NCI-H2196 (cell line): ENCODE data around the gene CELF5.

Experiments
- DNase-seq: peaks from one replicate; lab custom pipeline; 2025; ENCODE audit not compliant: unreplicated experiment; lab: John Stamatoyannopoulos, UW

Gene CELF5

GRCh38 chr19:3224346-3225168, at the start of gene CELF5:
Gene CELF5 (plus strand): TSS chr19:3224661. CDS start chr19:3224740, 79 bp downstream.
- peak; percentile 79 for DNase-seq

- peak; percentile 62 for DNase-seq
Observed at GRCh38 chr19:3175781-3176714, 48.4 kb upstream of the CELF5 start.

DNA sequence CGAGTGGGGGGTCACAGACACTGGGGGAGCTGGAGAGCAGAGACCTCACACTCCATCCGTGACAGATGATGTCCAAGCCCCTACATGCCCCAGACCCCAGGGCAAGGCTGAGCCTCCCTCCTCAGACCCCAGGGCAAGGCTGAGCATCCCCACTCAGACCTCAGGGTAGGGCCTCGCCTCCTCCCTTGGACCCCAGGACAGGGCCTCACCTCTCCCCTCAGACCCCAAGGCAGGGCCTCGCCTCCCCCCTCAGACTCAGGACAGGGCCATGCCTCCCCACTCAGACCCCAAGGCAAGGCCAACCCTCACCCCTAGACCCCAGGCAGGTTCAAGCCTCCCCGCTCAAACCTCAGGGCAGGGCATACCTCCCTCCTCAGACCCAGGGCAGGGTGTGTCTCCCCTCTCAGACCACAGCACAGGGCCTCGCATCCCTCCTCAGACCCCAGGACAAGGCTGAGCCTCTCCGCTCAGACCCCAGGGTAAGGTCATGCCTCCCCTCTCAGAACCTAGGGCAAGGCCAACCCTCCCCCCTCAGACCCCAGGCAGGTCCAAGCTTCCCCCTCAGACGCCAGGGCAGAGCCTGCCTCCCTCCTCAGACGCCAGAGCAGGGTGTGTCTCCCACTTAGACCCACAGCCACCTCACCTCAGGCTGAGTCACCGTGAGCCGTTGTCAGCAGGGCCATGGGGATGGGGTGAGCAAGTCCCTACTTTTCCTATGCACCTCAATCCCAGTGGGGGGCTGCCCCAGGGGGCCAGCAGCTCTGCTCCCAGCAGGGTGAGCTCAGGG, 47.6 kb upstream of the CELF5 start:
- no peak for DNase-seq

DNA sequence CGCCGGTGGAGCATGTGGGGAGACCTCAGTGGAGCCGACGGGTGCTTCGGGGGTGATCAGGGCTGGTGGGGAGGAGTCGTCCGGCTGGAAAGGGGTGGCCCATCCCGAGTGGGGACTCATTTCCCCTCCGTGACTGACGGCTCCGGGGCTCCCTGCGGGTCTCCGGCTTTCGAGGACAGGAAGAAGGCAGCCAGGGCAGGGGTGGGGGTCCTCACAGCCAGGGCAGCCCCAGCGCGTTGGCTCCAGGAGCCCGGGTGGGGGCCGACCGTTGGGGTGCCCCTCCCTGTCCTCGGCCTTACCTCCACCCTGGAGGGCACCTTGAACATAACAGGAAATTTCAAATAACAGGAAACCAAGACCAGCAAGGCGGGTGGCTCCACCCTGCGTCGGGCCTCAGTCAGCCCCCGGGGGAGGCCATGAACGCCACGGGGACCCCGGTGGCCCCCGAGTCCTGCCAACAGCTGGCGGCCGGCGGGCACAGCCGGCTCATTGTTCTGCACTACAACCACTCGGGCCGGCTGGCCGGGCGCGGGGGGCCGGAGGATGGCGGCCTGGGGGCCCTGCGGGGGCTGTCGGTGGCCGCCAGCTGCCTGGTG, 46.0 kb upstream of the CELF5 start, which contains the start of gene S1PR4:
TSS of gene S1PR4 (plus strand) at position 393 of the 596 bp plus-strand sequence. CDS start at position 417, 24 bp downstream.
- DNase-seq = no peak

DNA sequence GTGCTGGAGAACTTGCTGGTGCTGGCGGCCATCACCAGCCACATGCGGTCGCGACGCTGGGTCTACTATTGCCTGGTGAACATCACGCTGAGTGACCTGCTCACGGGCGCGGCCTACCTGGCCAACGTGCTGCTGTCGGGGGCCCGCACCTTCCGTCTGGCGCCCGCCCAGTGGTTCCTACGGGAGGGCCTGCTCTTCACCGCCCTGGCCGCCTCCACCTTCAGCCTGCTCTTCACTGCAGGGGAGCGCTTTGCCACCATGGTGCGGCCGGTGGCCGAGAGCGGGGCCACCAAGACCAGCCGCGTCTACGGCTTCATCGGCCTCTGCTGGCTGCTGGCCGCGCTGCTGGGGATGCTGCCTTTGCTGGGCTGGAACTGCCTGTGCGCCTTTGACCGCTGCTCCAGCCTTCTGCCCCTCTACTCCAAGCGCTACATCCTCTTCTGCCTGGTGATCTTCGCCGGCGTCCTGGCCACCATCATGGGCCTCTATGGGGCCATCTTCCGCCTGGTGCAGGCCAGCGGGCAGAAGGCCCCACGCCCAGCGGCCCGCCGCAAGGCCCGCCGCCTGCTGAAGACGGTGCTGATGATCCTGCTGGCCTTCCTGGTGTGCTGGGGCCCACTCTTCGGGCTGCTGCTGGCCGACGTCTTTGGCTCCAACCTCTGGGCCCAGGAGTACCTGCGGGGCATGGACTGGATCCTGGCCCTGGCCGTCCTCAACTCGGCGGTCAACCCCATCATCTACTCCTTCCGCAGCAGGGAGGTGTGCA, 45.3 kb upstream of the CELF5 start:
- no peak for DNase-seq

- no peak for DNase-seq
Observed at GRCh38 chr19:3179739-3180293, 44.6 kb upstream of the CELF5 start.

GRCh38 chr19:3183721-3184641, 40.5 kb upstream of the CELF5 start:
- no peak for DNase-seq

DNA sequence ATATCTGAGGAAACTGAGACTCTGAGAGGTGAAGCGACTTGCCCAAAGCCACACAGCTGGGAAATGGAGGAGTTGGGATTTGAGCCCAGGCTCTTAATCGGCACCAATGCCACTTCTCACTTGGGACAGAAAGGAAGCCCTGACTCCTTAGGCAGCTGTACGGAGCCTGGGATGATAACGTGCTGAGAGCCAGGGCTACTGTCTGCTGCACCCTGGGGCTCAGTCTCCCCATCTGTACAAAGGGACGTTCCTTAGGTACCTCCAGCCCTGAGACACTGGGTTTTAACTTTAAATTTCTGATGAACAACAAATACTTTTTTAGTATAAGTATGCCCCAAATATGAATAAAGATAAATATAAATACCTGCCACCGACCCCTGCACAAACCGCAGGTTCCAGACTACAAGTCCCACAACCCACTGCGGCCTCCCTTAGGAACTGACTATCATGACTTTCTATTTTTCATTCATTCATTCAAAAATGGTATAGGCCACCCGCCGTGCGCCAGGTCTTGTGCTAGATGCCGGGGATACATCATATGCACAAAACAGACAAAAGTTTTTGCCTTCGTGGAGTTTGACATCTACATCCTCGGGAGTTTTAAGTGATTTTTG, 39.5 kb upstream of the CELF5 start:
- DNase-seq = peak; percentile 81

DNA sequence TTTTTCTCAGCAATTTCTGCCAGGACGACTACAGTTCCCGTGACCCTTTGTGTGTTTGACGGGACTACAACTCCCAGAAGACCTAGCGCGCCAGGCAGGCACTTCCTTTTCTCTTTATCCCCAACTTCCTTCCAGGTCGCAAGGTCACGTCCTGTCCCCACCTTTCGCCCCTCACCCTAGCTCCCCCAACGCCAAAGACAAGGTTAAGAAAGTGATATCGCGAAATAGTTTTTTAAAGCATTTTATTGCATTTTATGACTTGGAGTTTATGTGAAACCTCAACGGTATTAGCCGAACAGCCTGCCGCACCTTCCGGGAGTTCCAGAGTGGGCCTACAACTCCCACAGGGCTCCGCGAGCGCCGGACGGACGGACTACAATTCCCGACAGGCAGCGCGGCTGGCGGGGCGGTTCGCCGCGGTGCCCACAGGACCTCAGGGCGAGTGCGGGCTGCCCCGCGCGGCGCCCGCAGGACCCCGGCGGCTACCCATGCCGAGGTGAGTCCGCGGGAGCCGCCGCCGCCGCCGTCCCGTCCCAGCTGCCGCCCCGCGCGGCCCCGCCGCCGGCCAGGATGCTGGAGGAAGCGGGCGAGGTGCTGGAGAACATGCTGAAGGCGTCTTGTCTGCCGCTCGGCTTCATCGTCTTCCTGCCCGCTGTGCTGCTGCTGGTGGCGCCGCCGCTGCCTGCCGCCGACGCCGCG, 38.9 kb upstream of the CELF5 start, which contains the start of gene NCLN:
TSS of gene NCLN (plus strand) at position 470 of the 699 bp plus-strand sequence. CDS start at position 571, 101 bp downstream.
- DNase-seq = peak; percentile 92

- DNase-seq = no peak
Observed at GRCh38 chr19:3186160-3186688, 38.2 kb upstream of the CELF5 start.

DNA sequence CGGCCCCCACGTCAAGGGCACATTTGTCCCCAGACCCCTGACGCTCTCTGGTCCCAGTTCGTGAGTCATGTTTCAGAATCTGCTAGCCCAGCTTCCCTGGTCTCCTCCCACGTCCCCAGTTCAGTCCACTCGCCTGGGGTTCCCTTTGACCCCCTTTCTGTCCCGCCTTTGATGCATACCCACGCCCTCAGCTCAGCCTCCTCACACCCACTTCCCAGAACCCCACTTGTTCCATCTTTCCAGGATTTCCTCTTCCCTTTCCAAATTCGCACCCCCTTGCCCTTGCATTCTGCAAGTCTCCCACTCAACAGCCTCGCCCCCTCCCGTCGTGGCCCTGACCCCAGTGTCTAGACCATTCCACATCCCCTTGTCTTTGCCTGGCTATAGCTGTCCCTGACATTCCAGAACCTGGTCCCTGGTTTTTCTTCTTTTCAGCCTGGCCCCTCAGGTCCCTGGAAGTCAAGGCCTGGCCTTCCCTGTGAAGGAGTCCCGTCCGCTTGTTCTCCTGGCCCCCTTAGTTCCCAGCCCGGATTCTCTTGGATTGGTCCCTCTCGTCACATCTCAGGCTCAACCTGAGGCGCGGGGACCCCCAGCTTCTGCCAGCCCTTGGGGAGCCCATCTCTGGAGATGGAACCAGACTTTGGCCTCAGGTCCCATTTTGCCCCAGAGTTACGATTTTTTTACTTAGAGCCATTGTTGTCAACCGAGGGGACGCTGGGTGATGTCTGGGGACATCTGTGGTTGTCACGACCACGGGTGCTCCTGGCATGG, 37.4 kb upstream of the CELF5 start:
- no peak for DNase-seq

DNA sequence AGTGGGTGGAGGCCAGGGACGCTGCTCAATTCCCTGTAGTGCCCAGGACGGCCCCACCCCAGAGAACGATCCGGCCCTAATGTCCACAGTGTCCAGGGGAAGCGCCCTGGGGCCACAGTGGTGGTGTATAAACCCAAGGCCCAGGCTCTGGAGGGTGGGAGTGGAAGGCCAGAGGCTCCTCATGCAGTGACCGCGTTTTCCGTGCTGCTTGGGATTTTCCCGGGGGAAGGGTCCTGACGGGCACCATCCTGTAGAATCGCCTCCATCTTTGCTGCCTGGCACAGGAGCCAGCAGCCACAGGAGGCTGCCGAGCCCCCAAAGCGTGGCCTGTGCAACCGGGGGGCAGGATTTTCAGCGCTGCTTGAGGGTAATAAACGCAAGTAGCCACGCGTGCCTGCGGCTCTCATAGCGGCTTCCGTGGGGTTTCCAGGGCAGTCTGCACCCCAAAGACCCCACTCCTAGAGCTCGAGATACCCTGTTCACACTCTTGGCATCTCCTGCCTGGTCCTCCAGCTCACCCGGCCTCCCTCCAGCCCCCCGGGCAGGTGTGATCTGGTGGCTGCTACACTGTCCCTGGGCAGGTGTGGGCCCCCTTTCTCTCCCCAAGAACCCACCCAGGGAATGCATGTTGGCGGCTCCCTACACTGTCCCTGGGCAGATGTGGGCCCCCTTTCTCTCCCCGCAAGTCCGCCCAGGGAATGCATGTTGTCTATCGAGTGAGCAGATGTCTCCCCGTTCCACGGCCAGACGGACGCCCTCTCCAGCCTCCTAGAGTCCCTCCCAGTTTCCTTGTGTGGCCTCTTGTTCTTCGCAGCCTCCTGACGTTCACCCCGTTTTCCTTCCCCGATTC, 36.6 kb upstream of the CELF5 start:
- DNase-seq = no peak

GRCh38 chr19:3188627-3189596, 35.5 kb upstream of the CELF5 start:
- DNase-seq = no peak
